B cell (primary cell): ENCODE results near the gene DPYSL3. TPM values are rescaled to one million over a fixed set of nuclear protein-coding genes. Genes with fewer than 3 reads are reported as not detected.

Experiments
- ATAC-seq: fragments of 200-7000 bp; cut with Tn5 transposase; one replicate; pipeline ENCODE4 v1.10.0; 2021; ENCODE audit warnings: low read depth, mild to moderate bottlenecking, moderate number of reproducible peaks, moderate library complexity
- CTCF ChIA-PET: fragments of 350-600 bp; sonication (Branson Sonifier 250); formaldehyde crosslinking; loops from one replicate; lab custom pipeline; 2021; ENCODE audit warnings: antibody characterized with exemption, inconsistent platforms; lab: Charles Lee
- POLR2A ChIA-PET: fragments of 350-600 bp; sonication (Branson Sonifier 250); formaldehyde crosslinking; loops from one replicate; lab custom pipeline; 2021; ENCODE audit warnings: antibody characterized with exemption; lab: Charles Lee
- DNase-seq: peaks from one replicate; pipeline ENCODE4 v3.0.0; 2013
- H2AFZ ChIP-seq: 2 replicates; pipeline ENCODE4 v1.6.1; 2012; ENCODE audit warnings: mild to moderate bottlenecking, low read depth, low read length; ENCODE audit not compliant: insufficient read depth, poor library complexity, severe bottlenecking
- H3K27ac ChIP-seq, 2 donors: 1 replicate in 1 of 2; 2 replicates in 1 of 2; pipeline ENCODE4 v1.5.1; 2012 to 2013; ENCODE audit warnings: low read length in 2 of 2, mild to moderate bottlenecking in 2 of 2, moderate library complexity in 1 of 2
- H3K27me3 ChIP-seq, 4 experiments: fragments of 200-600 bp in 1 of 4; sonication (generic) in 1 of 4; replicated peaks in 1 of 4; 1 replicate in 2 of 4; 2 replicates in 2 of 4; pipeline versions ENCODE4 v1.6.1 to v1.7.0; 2013 to 2016; ENCODE audit warnings: low read length in 3 of 4, mild to moderate bottlenecking in 2 of 4, mixed read lengths in 1 of 4, moderate library complexity in 1 of 4; ENCODE audit not compliant: insufficient read depth in 4 of 4, control insufficient read depth in 3 of 4; ENCODE audit errors: control extremely low read depth in 1 of 4
- H3K36me3 ChIP-seq, 2 experiments: replicated peaks in 1 of 2; 1 replicate in 1 of 2; 2 replicates in 1 of 2; pipeline versions ENCODE4 v1.6.1 to v1.7.1; 2013; ENCODE audit warnings: low read length in 1 of 2; ENCODE audit not compliant: insufficient read depth in 2 of 2, control insufficient read depth in 1 of 2; ENCODE audit errors: control extremely low read depth in 1 of 2, extremely low read depth in 1 of 2
- H3K4me1 ChIP-seq, 2 donors: fragments of 200-600 bp in 1 of 2; sonication (generic) in 1 of 2; 1 replicate in 1 of 2; 2 replicates in 1 of 2; pipeline versions ENCODE4 v1.5.1 to v1.6.1; 2013 to 2017; ENCODE audit warnings: low read length in 2 of 2; ENCODE audit not compliant: control insufficient read depth in 2 of 2, insufficient read depth in 2 of 2
- H3K4me2 ChIP-seq: replicated peaks from 2 replicates; pipeline ENCODE3; 2012; ENCODE audit warnings: mild to moderate bottlenecking, low read depth, low read length; ENCODE audit not compliant: poor library complexity, severe bottlenecking
- H3K4me3 ChIP-seq, 5 experiments: fragments of 200-600 bp in 1 of 5; sonication (generic) in 1 of 5; 1 replicate in 3 of 5; 2 replicates in 2 of 5; pipeline versions ENCODE4 v1.5.1 to v1.7.0; 2011 to 2016; ENCODE audit warnings: low read length in 4 of 5, mild to moderate bottlenecking in 4 of 5, low read depth in 2 of 5, control low read depth in 1 of 5, moderate library complexity in 1 of 5; ENCODE audit not compliant: insufficient read depth in 1 of 5; ENCODE audit errors: control extremely low read depth in 1 of 5, extremely low read depth in 1 of 5
- H3K79me2 ChIP-seq: fragments of 200-600 bp; sonication (generic); one replicate; pipeline ENCODE4 v1.6.0; 2016; ENCODE audit warnings: low read length; ENCODE audit not compliant: control insufficient read depth, insufficient read depth
- H3K9ac ChIP-seq: fragments of 200-600 bp; sonication (generic); 2 replicates; pipeline ENCODE4 v1.6.1; 2017; ENCODE audit warnings: mild to moderate bottlenecking, low read length, moderate library complexity
- H3K9me3 ChIP-seq, 3 donors: one replicate each; pipeline versions ENCODE4 v1.6.1 to v1.7.1; 2013; ENCODE audit warnings: low read length in 2 of 3; ENCODE audit not compliant: control insufficient read depth in 2 of 3, insufficient read depth in 1 of 3; ENCODE audit errors: control extremely low read depth in 1 of 3
- H4K20me1 ChIP-seq: 2 replicates; pipeline ENCODE4 v1.6.0; 2012; ENCODE audit warnings: mild to moderate bottlenecking, low read length; ENCODE audit not compliant: insufficient read depth, control insufficient read depth, poor library complexity, severe bottlenecking
- H3K27ac Mint-ChIP-seq: one replicate; pipeline ENCODE4 v1.8.0; 2021; ENCODE audit warnings: mixed read lengths
- H3K27me3 Mint-ChIP-seq: one replicate; pipeline ENCODE4 v1.8.0; 2021; ENCODE audit warnings: mixed read lengths
- H3K4me1 Mint-ChIP-seq: one replicate; pipeline ENCODE4 v1.8.0; 2021; ENCODE audit warnings: mixed read lengths
- H3K4me3 Mint-ChIP-seq: one replicate; pipeline ENCODE4 v1.8.0; 2021; ENCODE audit warnings: mixed read lengths
- H3K9me3 Mint-ChIP-seq: one replicate; pipeline ENCODE4 v1.8.0; 2022; ENCODE audit warnings: mixed read lengths; ENCODE audit not compliant: insufficient read depth
- CTCF ChIP-seq: fragments of 200-600 bp; IDR thresholded peaks from one replicate; pipeline ENCODE4 v1.8.0; 2022; ENCODE audit warnings: antibody characterized with exemption, mild to moderate bottlenecking
- EZH2 ChIP-seq: IDR thresholded peaks from 2 replicates; pipeline ENCODE4 v1.6.1; 2012; ENCODE audit warnings: borderline replicate concordance, low read depth, mild to moderate bottlenecking, moderate library complexity, low read length; ENCODE audit not compliant: insufficient read depth, poor library complexity, severe bottlenecking
- WGBS: methylation state at CpG from one replicate; pipeline ENCODE4 v1.1.5; 2013; ENCODE audit warnings: missing lambda C conversion rate; ENCODE audit not compliant: insufficient coverage; 5-methylcytosine and 5-hydroxymethylcytosine counted together
- intact Hi-C: fragments of 100-400 bp; cut with micrococcal nuclease; formaldehyde crosslinking; loops from one replicate; pipeline ENCODE4 v1.10.0; 2022
- polyA plus RNA-seq: library from polyadenylated mRNA; depleted of rRNA; stranded (reverse); fragments of >200 nt; gene quantifications from 2 replicates; pipeline ENCODE4 v1.2.3, GENCODE V29; 2012
- total RNA-seq, 2 donors: library from RNA; stranded (reverse); fragments of 120-200 nt in 1 of 2; gene quantifications; 1 replicate in 1 of 2; 2 replicates in 1 of 2; pipeline versions ENCODE4 v1.2.3 to v1.2.4, GENCODE V29; 2013 to 2022

The DPYSL3 gene
- total and polyA plus RNA-seq, 2 donors (not counting 1 experiment from before 2014, with no cell fraction given) = not detected

GRCh38 chr5:147508711-147509040 lies 1.2 kb downstream of the DPYSL3 start:
- H3K27ac ChIP-seq = no peak overlapping the region
- H3K36me3 ChIP-seq = no peaks in the 10 kb centered on the region
- Mint-ChIP-seq H3K27ac (no peak overlapping the region), H3K4me3 (no peak overlapping the region), H3K27me3 (peaks cover 38% of the 10 kb centered on the region), H3K4me1 (no peaks in the 10 kb centered on the region), H3K9me3 (peaks cover 2% of the 10 kb centered on the region)
- no peak overlapping the region for H2AFZ ChIP-seq
- H3K9ac ChIP-seq = no peak overlapping the region
- no peaks in the 10 kb centered on the region for H3K79me2 ChIP-seq
- H3K4me1 ChIP-seq = no peaks in the 10 kb centered on the region
- no peak overlapping the region for H3K4me2 ChIP-seq
- peaks cover 0 to 16% (median 0%) of the 10 kb centered on the region in 3 donors for H3K9me3 ChIP-seq
- H4K20me1 ChIP-seq = no peaks in the 10 kb centered on the region
- ChIA-PET POLR2A (no interaction called here), CTCF (no interaction called here)
- H3K4me3 ChIP-seq = no peak overlapping the region
- TF ChIP-seq CTCF (no peak), EZH2 (no peak)
- no peak for DNase-seq
- WGBS = 89% methylated on average over 3 of the region's 7 CpGs
- peaks cover 0 to 18% (median 11%) of the 10 kb centered on the region in 4 experiments for H3K27me3 ChIP-seq
- intact Hi-C loops = no loop called here
- no peak for ATAC-seq

- Histone ChIP-seq H3K9ac (no peak overlapping the region), H3K4me3 (no peak overlapping the region), H3K36me3 (no peaks in the 10 kb centered on the region), H2AFZ (no peak overlapping the region), H3K79me2 (no peaks in the 10 kb centered on the region), H3K9me3 (peaks cover 0 to 16% (median 0%) of the 10 kb centered on the region in 3 donors), H3K4me2 (no peak overlapping the region), H3K27ac (no peak overlapping the region), H3K27me3 (peaks cover 0 to 18% (median 11%) of the 10 kb centered on the region in 4 experiments), H4K20me1 (no peaks in the 10 kb centered on the region), H3K4me1 (no peaks in the 10 kb centered on the region)
- H3K27me3 Mint-ChIP-seq = peaks cover 36% of the 10 kb centered on the region
- CTCF ChIA-PET = no interaction called here
- no peaks in the 10 kb centered on the region for H3K4me1 Mint-ChIP-seq
- POLR2A ChIA-PET = no interaction called here
- ATAC-seq (no peak), DNase-seq (no peak)
- intact Hi-C loops = no loop called here
- TF ChIP-seq CTCF (no peak), EZH2 (no peak)
- no peak overlapping the region for H3K4me3 Mint-ChIP-seq
- WGBS = no CpG with 5 or more reads among the region's 7 CpGs
- H3K9me3 Mint-ChIP-seq = peaks cover 2% of the 10 kb centered on the region
- no peak overlapping the region for H3K27ac Mint-ChIP-seq
Measured at GRCh38 chr5:147507480-147508126, 2.3 kb downstream of the DPYSL3 start.
